HG03066 (cell line): Measurements from ENCODE around the gene HOXD11.

Experiments used
- ATAC-seq: cut with Tn5 transposase; IDR thresholded peaks from one replicate; pipeline ENCODE4 v1.9.1; 2021; ENCODE audit warnings: low read depth; ENCODE audit not compliant: unreplicated experiment

The HOXD11 gene

GRCh38 chr2:176146645-176147044 lies 39.6 kb downstream of the HOXD11 start:
- no peak for ATAC-seq

GRCh38 chr2:176147210-176147799 lies 40.2 kb downstream of the HOXD11 start:
- no peak for ATAC-seq

GRCh38 chr2:176147800-176148496 lies 40.9 kb downstream of the HOXD11 start:
- no peak for ATAC-seq

- no peak for ATAC-seq
Observed at GRCh38 chr2:176148751-176149421, 41.8 kb downstream of the HOXD11 start.

GRCh38 chr2:176149481-176149938 lies 42.4 kb downstream of the HOXD11 start:
- ATAC-seq: no peak

- ATAC-seq: no peak
Observed at GRCh38 chr2:176149939-176150583, 43.0 kb downstream of the HOXD11 start.

- ATAC-seq: no peak
Observed at GRCh38 chr2:176150584-176151441, 43.7 kb downstream of the HOXD11 start.

GRCh38 chr2:176151442-176152287 lies 44.6 kb downstream of the HOXD11 start, which contains the start of gene HOXD4:
Gene HOXD4 (plus strand): TSS chr2:176151550. CDS start chr2:176151634, 84 bp downstream.
- no peak for ATAC-seq

GRCh38 chr2:176152350-176153181 lies 45.5 kb downstream of the HOXD11 start:
- no peak for ATAC-seq

GRCh38 chr2:176154576-176155252 lies 47.6 kb downstream of the HOXD11 start:
- no peak for ATAC-seq

GRCh38 chr2:176155356-176156044 lies 48.4 kb downstream of the HOXD11 start:
- no peak for ATAC-seq

- ATAC-seq: no peak
Observed at GRCh38 chr2:176156301-176156806, 49.3 kb downstream of the HOXD11 start.

- ATAC-seq: no peak
Observed at GRCh38 chr2:176156807-176157498, 49.9 kb downstream of the HOXD11 start, which contains the start of gene HOXD3. Gene HOXD3 (plus strand): TSS chr2:176157307. CDS start chr2:176169115, 11,808 bp downstream.

GRCh38 chr2:176157499-176158185 lies 50.6 kb downstream of the HOXD11 start:
- no peak for ATAC-seq

- no peak for ATAC-seq
Observed at GRCh38 chr2:176158186-176158591, 51.1 kb downstream of the HOXD11 start.
